ENCODE data around the gene RGS6. TPM values are rescaled to one million over a fixed set of nuclear protein-coding genes. Genes with fewer than 3 reads are reported as not detected.

Gene RGS6
- total RNA-seq, 1 donor from 2014 or later, result not detected

DNA sequence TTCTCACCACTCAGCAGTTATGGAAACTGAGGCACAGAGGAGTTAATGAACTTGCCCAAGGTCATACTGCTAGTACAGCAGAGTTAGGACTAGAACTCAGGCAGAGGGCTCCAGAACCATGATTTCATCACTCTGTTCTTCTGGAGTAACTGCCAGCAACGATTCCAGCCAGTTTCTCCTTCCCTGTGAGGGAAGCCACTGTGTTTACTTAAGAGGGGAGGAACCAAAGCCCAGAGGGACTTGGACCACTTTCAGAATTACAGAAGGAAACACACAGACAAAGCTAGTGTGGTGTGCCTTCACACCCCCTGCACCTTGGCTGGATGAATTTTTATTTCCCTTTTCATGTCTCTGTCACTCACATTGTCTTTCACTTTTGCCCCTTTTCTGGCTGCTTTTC lies 563.4 kb downstream of the RGS6 start:
- Histone ChIP-seq H3K36me3 (ENCODE audit: control insufficient read depth, insufficient read depth, low read length) (no peaks in the 10 kb centered on the region), H3K4me3 (ENCODE audit: low read depth, low read length) (no peak overlapping the region), H3K27me3 (ENCODE audit: control insufficient read depth, insufficient read depth, low read length) (no peaks in the 10 kb centered on the region)
- no peak for DNase-seq (ENCODE audit: low read depth)
- TF ChIP-seq, protein P1, sequence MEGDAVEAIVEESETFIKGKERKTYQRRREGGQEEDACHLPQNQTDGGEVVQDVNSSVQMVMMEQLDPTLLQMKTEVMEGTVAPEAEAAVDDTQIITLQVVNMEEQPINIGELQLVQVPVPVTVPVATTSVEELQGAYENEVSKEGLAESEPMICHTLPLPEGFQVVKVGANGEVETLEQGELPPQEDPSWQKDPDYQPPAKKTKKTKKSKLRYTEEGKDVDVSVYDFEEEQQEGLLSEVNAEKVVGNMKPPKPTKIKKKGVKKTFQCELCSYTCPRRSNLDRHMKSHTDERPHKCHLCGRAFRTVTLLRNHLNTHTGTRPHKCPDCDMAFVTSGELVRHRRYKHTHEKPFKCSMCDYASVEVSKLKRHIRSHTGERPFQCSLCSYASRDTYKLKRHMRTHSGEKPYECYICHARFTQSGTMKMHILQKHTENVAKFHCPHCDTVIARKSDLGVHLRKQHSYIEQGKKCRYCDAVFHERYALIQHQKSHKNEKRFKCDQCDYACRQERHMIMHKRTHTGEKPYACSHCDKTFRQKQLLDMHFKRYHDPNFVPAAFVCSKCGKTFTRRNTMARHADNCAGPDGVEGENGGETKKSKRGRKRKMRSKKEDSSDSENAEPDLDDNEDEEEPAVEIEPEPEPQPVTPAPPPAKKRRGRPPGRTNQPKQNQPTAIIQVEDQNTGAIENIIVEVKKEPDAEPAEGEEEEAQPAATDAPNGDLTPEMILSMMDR (IDR thresholded peaks at IDR 0.05; ENCODE audit: insufficient read depth, low read length, poor library complexity, severe bottlenecking), result no peak

DNA sequence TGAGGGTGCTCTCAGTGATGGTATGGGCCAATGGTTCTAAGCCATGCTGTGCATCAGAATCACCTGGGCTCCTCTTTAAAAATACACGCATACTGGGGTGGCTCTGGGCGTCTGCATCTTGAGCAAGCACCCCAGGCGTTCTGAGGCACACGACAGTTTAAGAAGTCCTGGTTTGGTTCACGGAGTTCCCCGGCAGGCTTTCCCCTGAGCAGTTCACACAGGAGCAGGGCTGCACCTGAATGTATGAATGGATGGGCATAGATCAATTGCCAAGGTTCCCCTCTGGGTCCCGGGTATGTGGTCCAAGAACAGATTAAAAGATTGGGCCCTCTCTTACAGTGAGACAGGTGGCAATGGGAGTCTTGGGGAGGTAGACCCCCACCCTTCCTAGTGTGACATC lies 566.4 kb downstream of the RGS6 start:
- TF ChIP-seq, protein P1 (IDR thresholded peaks at IDR 0.05; ENCODE audit: insufficient read depth, low read length, poor library complexity, severe bottlenecking), result no peak
- Histone ChIP-seq H3K27me3 (ENCODE audit: control insufficient read depth, insufficient read depth, low read length) (no peaks in the 10 kb centered on the region), H3K36me3 (ENCODE audit: control insufficient read depth, insufficient read depth, low read length) (no peaks in the 10 kb centered on the region), H3K4me3 (ENCODE audit: low read depth, low read length) (no peak overlapping the region)
- DNase-seq (ENCODE audit: low read depth), result no peak

DNA sequence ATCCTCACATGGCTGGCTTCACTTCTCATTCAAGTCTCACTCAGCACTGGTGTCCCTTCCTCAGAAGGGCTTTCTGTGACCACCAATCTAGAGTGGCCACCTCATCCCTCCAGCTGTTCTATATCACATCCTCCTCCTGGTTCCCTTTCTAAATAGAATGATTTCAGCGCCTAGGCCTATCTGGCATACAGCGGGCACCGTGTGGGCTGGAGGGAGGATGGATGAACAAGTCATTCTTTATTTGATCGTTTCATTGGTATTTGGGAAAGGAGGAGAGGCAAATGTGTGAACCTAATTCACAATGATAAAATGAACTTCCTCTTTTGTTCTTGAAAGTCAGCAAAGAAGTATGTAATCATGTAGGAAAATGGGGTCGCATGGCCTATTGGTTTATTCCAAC lies 567.5 kb downstream of the RGS6 start:
- Histone ChIP-seq H3K4me3 (ENCODE audit: low read depth, low read length) (no peak overlapping the region), H3K27me3 (ENCODE audit: control insufficient read depth, insufficient read depth, low read length) (no peaks in the 10 kb centered on the region), H3K36me3 (ENCODE audit: control insufficient read depth, insufficient read depth, low read length) (no peaks in the 10 kb centered on the region)
- DNase-seq (ENCODE audit: low read depth), result no peak
- TF ChIP-seq, protein P1 (IDR thresholded peaks at IDR 0.05; ENCODE audit: insufficient read depth, low read length, poor library complexity, severe bottlenecking), result no peak

DNA sequence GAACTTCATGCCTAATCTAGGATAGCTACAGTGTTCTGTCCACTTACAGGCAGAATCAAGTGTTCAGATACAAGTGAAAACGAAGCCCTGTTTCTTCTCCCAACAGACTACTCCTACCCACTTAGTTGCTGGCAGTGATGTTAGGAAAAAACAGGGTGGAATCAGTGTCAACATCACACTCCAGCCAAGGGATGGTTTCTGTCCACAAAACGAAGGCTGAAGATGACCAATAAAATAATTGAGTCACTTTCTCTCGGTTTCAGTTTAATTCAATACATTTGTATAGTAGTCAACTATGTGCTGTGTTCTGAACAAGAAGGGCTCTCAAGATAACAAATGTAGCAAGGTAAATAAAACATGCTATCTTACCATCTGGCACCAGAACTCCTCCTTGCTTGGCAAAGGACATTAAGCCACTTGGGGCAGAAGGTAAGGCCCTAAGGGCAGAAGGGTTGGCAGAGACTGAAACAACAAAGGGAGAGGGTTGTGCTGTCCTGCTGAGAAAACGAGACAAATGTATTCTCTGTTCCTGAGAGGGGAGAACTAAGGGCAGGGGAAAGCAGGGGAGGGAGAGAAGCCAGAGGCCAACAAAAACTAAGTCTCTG lies 568.1 kb downstream of the RGS6 start:
- Histone ChIP-seq H3K36me3 (ENCODE audit: control insufficient read depth, insufficient read depth, low read length) (no peaks in the 10 kb centered on the region), H3K27me3 (ENCODE audit: control insufficient read depth, insufficient read depth, low read length) (no peaks in the 10 kb centered on the region), H3K4me3 (ENCODE audit: low read depth, low read length) (no peak overlapping the region)
- TF ChIP-seq, protein P1 (IDR thresholded peaks at IDR 0.05; ENCODE audit: insufficient read depth, low read length, poor library complexity, severe bottlenecking), result no peak
- no peak for DNase-seq (ENCODE audit: low read depth)

DNA sequence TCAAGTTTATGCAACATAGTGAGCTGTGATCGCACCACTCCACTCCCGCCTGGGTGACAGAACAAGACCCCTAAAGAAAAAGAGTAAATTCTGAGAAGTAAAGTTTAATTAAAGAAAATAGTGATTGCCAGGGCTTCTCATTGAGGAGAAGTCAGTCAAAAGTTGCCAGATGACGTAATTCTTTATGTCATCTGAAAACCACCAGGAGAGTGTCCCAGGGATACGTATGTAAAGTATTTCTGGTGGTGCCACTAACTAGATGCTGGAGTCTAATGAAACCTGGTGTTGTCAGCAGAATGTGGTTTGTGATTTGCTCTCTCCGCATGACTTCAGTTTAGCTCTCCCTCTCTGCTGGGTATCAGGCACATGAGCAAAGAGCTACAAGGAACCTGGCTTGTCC lies 569.2 kb downstream of the RGS6 start:
- Histone ChIP-seq H3K36me3 (ENCODE audit: control insufficient read depth, insufficient read depth, low read length) (no peaks in the 10 kb centered on the region), H3K27me3 (ENCODE audit: control insufficient read depth, insufficient read depth, low read length) (no peaks in the 10 kb centered on the region), H3K4me3 (ENCODE audit: low read depth, low read length) (no peak overlapping the region)
- no peak for DNase-seq (ENCODE audit: low read depth)
- TF ChIP-seq, protein P1 (IDR thresholded peaks at IDR 0.05; ENCODE audit: insufficient read depth, low read length, poor library complexity, severe bottlenecking), result no peak

DNA sequence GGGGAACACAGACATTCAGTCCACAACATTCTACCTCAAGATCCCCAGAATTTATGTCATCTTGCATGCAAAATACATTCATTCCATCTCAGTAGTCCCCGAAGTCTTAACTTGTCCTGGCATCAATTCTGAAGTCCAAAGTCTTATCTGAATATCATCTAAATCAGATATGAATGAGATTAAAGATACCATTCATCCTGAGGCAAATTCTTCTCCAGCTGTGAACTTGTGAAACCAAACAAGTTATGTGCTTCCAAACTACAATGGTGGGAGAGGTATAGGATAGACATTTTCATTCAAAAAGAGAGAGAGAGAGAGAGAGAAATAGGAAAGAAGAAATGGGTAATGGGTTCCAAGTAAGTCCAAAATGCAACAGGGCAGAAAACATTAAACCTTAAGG lies 571.0 kb downstream of the RGS6 start:
- Histone ChIP-seq H3K4me3 (ENCODE audit: low read depth, low read length) (no peak overlapping the region), H3K36me3 (ENCODE audit: control insufficient read depth, insufficient read depth, low read length) (no peaks in the 10 kb centered on the region), H3K27me3 (ENCODE audit: control insufficient read depth, insufficient read depth, low read length) (no peaks in the 10 kb centered on the region)
- DNase-seq (ENCODE audit: low read depth), result no peak
- TF ChIP-seq, protein P1 (IDR thresholded peaks at IDR 0.05; ENCODE audit: insufficient read depth, low read length, poor library complexity, severe bottlenecking), result no peak
